HCT116 (cell line): ENCODE measurements around the gene INF2. TPM values are rescaled to one million over a fixed set of nuclear protein-coding genes. Genes with fewer than 3 reads are reported as not detected.

Experiments used
- ATAC-seq: fragments of 200-7000 bp; cut with Tn5 transposase; 2 replicates; pipeline ENCODE4 v1.9.1; 2020; ENCODE audit warnings: mild to moderate bottlenecking, moderate library complexity
- BruUV-seq: library from RNA; stranded (reverse); fragments of 400-500 nt; replicated peaks from 2 replicates; lab custom pipeline; 2021; lab: Mats Ljungman, UMichigan
- CTCF ChIA-PET: fragments of 300-600 bp; sonication (Branson Sonifier 250); formaldehyde crosslinking; loops from one replicate; lab custom pipeline; 2021; ENCODE audit warnings: antibody characterized with exemption; lab: Charles Lee
- POLR2A ChIA-PET: fragments of 300-600, 350-600 bp; sonication (Branson Sonifier 250); formaldehyde crosslinking; loops from one replicate; lab custom pipeline; 2021; ENCODE audit warnings: antibody characterized with exemption; lab: Charles Lee
- RAD21 ChIA-PET, 2 experiments: fragments of 300-600 bp; sonication (Branson Sonifier 250); formaldehyde crosslinking; loops; one replicate each; lab custom pipeline; 2023; ENCODE audit warnings: low total read pairs in 2 of 2; ENCODE audit not compliant: uncharacterized antibody in 2 of 2, unreplicated experiment in 2 of 2, low non-redundant PET in 1 of 2; lab: Charles Lee
- DNase-seq: peaks from one replicate; pipeline ENCODE4 v3.0.0-alpha.2; 2010; ENCODE audit warnings: low read depth, low spot score
- H2AFZ ChIP-seq: fragments of 200-600 bp; shearing (Covaris generic), sonication (generic); 2 replicates; pipeline ENCODE4 v1.6.1; 2017; ENCODE audit warnings: low read depth, mixed run types, mixed read lengths, antibody characterized with exemption, low read length; ENCODE audit not compliant: poor library complexity, severe bottlenecking
- H3K27ac ChIP-seq: 2 replicates; pipeline ENCODE4 v1.5.1; 2012; ENCODE audit warnings: low read depth, low read length
- H3K27me3 ChIP-seq: fragments of 200-600 bp; sonication (generic); 2 replicates; pipeline ENCODE4 v1.6.1; 2016; ENCODE audit warnings: mixed run types, low read length, mixed read lengths; ENCODE audit not compliant: insufficient read depth
- H3K36me3 ChIP-seq, 2 experiments: fragments of 200-500 bp in 1 of 2; fragments of 200-600 bp in 1 of 2; sonication (Bioruptor generic) in 1 of 2; sonication (generic) in 1 of 2; 2 replicates each; pipeline versions ENCODE4 v1.5.1 to v1.6.1; 2014 to 2016; ENCODE audit warnings: low read length in 2 of 2, inconsistent platforms in 1 of 2, mixed read lengths in 1 of 2, mixed run types in 1 of 2; ENCODE audit not compliant: insufficient read depth in 2 of 2, control insufficient read depth in 1 of 2
- H3K4me1 ChIP-seq, 2 experiments: fragments of 200-600 bp in 1 of 2; sonication (generic) in 1 of 2; 2 replicates each; pipeline versions ENCODE4 v1.5.1 to v1.6.1; 2012 to 2017; ENCODE audit warnings: low read length in 2 of 2, inconsistent platforms in 1 of 2, mild to moderate bottlenecking in 1 of 2, mixed read lengths in 1 of 2, mixed run types in 1 of 2, moderate library complexity in 1 of 2; ENCODE audit not compliant: insufficient read depth in 2 of 2, control insufficient read depth in 1 of 2
- H3K4me2 ChIP-seq: fragments of 200-600 bp; sonication (generic); 2 replicates; pipeline ENCODE4 v1.6.1; 2017; ENCODE audit warnings: mixed run types, low read length, mixed read lengths
- H3K4me3 ChIP-seq, 2 experiments: fragments of 200-600 bp in 1 of 2; sonication (generic) in 1 of 2; replicated peaks in 1 of 2; 2 replicates each; pipeline ENCODE4 v1.5.1; 2011 to 2016; ENCODE audit warnings: low read length in 2 of 2, control low read depth in 1 of 2, low read depth in 1 of 2, mild to moderate bottlenecking in 1 of 2, mixed read lengths in 1 of 2, mixed run types in 1 of 2
- H3K79me2 ChIP-seq: fragments of 200-600 bp; sonication (generic); 2 replicates; pipeline ENCODE4 v1.6.1; 2017; ENCODE audit warnings: mild to moderate bottlenecking, mixed run types, low read length, moderate library complexity, mixed read lengths; ENCODE audit not compliant: insufficient read depth
- H3K9ac ChIP-seq: fragments of 200-600 bp; sonication (generic); 2 replicates; pipeline ENCODE4 v1.6.1; 2016; ENCODE audit warnings: low read length, mixed read lengths
- H3K9me2 ChIP-seq: fragments of 200-600 bp; sonication (generic), shearing (Covaris generic); 2 replicates; pipeline ENCODE4 v1.6.1; 2017; ENCODE audit warnings: mixed run types, mild to moderate bottlenecking, moderate library complexity; ENCODE audit not compliant: insufficient read depth
- H3K9me3 ChIP-seq, 2 experiments: fragments of 200-500 bp in 1 of 2; fragments of 200-600 bp in 1 of 2; sonication (Bioruptor generic) in 1 of 2; sonication (generic) in 1 of 2; 2 replicates each; pipeline ENCODE4 v1.6.1; 2014 to 2017; ENCODE audit warnings: low read length in 2 of 2, mixed read lengths in 2 of 2, inconsistent platforms in 1 of 2, low read depth in 1 of 2, mild to moderate bottlenecking in 1 of 2, mixed run types in 1 of 2, moderate library complexity in 1 of 2; ENCODE audit not compliant: control insufficient read depth in 1 of 2, insufficient read depth in 1 of 2
- H4K20me1 ChIP-seq: fragments of 200-600 bp; sonication (generic), shearing (Covaris generic); 2 replicates; pipeline ENCODE4 v1.6.1; 2017; ENCODE audit warnings: mixed run types, mild to moderate bottlenecking, moderate library complexity; ENCODE audit not compliant: insufficient read depth
- ATF3 ChIP-seq: IDR thresholded peaks from 2 replicates; pipeline ENCODE4 v1.6.1; 2012
- CEBPB ChIP-seq: IDR thresholded peaks from 2 replicates; pipeline ENCODE4 v1.6.1; 2012; ENCODE audit warnings: low read depth
- CTCF ChIP-seq, 3 experiments: fragments of 200-600 bp in 1 of 3; sonication (generic) in 1 of 3; IDR thresholded peaks in 2 of 3; conservative IDR thresholded peaks in 1 of 3; 2 replicates each; pipeline ENCODE4 v1.5.1; 2012 to 2017; ENCODE audit warnings: low read depth in 2 of 3, low read length in 2 of 3, antibody characterized with exemption in 1 of 3, borderline replicate concordance in 1 of 3, control low read depth in 1 of 3, mild to moderate bottlenecking in 1 of 3, mixed read lengths in 1 of 3, mixed run types in 1 of 3, moderate library complexity in 1 of 3; ENCODE audit not compliant: insufficient read depth in 1 of 3
- EGR1 ChIP-seq: IDR thresholded peaks from 2 replicates; pipeline ENCODE4 v1.6.1; 2012; ENCODE audit warnings: low read depth
- EZH2 ChIP-seq: fragments of 200-600 bp; sonication (generic); IDR thresholded peaks from 2 replicates; pipeline ENCODE4 v1.6.1; 2017; ENCODE audit warnings: antibody characterized with exemption, mixed run types
- EZH2phosphoT487 ChIP-seq: fragments of 200-600 bp; IDR thresholded peaks from 2 replicates; pipeline ENCODE4 v1.6.1; 2018; ENCODE audit warnings: antibody characterized with exemption, borderline replicate concordance
- FOSL1 ChIP-seq: IDR thresholded peaks from 2 replicates; pipeline ENCODE4 v1.6.1; 2012; ENCODE audit warnings: low read depth
- JUND ChIP-seq: IDR thresholded peaks from 2 replicates; pipeline ENCODE4 v1.6.1; 2012
- POLR2A ChIP-seq: IDR thresholded peaks from 2 replicates; pipeline ENCODE4 v1.7.0; 2011; ENCODE audit warnings: borderline replicate concordance; ENCODE audit not compliant: insufficient read depth, insufficient read length; ENCODE audit errors: extremely low read depth
- POLR2AphosphoS5 ChIP-seq: IDR thresholded peaks from 2 replicates; pipeline ENCODE4 v1.6.1; 2011; ENCODE audit warnings: mild to moderate bottlenecking, low read depth, low read length, moderate library complexity
- RAD21 ChIP-seq: IDR thresholded peaks from 2 replicates; pipeline ENCODE4 v1.6.1; 2012; ENCODE audit warnings: low read depth, mild to moderate bottlenecking
- REST ChIP-seq: IDR thresholded peaks from 2 replicates; pipeline ENCODE4 v1.6.1; 2012; ENCODE audit warnings: low read depth
- SIN3A ChIP-seq: IDR thresholded peaks from 2 replicates; pipeline ENCODE4 v1.6.1; 2012; ENCODE audit warnings: low read depth
- SRF ChIP-seq: IDR thresholded peaks from 2 replicates; pipeline ENCODE4 v1.6.1; 2012; ENCODE audit warnings: low read depth
- TCF7L2 ChIP-seq: IDR thresholded peaks from 2 replicates; pipeline ENCODE4 v1.7.0; 2011; ENCODE audit warnings: borderline replicate concordance, inconsistent platforms; ENCODE audit not compliant: insufficient read depth, insufficient read length; ENCODE audit errors: extremely low read depth
- YY1 ChIP-seq: IDR thresholded peaks from 2 replicates; pipeline ENCODE4 v1.6.1; 2011; ENCODE audit warnings: low read length, low read depth, moderate library complexity, mild to moderate bottlenecking; ENCODE audit not compliant: insufficient replicate concordance; ENCODE audit errors: extremely low read depth
- ZBTB33 ChIP-seq: IDR thresholded peaks from 2 replicates; pipeline ENCODE4 v1.6.1; 2011; ENCODE audit warnings: mild to moderate bottlenecking, low read length, moderate library complexity; ENCODE audit not compliant: insufficient replicate concordance; ENCODE audit errors: extremely low read depth
- ZFX ChIP-seq: fragments of 450-650 bp; IDR thresholded peaks from 2 replicates; pipeline ENCODE4 v1.6.1; 2017
- ZNF274 ChIP-seq: fragments of 200-500 bp; sonication (Bioruptor generic); IDR thresholded peaks from 2 replicates; pipeline ENCODE4 v1.6.1; 2014; ENCODE audit warnings: mild to moderate bottlenecking, low read depth, low read length, inconsistent platforms
- intact Hi-C: fragments of 100-400 bp; cut with micrococcal nuclease; formaldehyde crosslinking; loops from 2 replicates; pipeline ENCODE4 v1.10.0; 2022
- total RNA-seq: library from RNA; stranded (reverse); gene quantifications from one replicate; pipeline ENCODE4 v1.2.1, GENCODE V29; 2021; ENCODE audit not compliant: unreplicated experiment

The INF2 gene
- total RNA-seq, 1 experiment from 2014 or later, result 95.8 TPM

GRCh38 chr14:104722938-104723650 lies 33.7 kb downstream of the INF2 start:
- Histone ChIP-seq H3K36me3 (peaks cover 0 to 8% of the 10 kb centered on the region in 2 experiments; a peak in 1 of 4 replicates), H3K9ac (no peak overlapping the region), H3K27ac (peak overlapping the region; percentile 69; the same call in 1 of the 2 replicates), H3K9me3 (no peaks in the 10 kb centered on the region)
- no TSS peak for BruUV-seq
- no peak for DNase-seq
- TF ChIP-seq SRF (no peak), ZBTB33 (no peak), FOSL1 (no peak), CTCF (IDR thresholded peaks at IDR 0.05 in 2 of 3, conservative IDR thresholded peaks at IDR 0.05 in 1 of 3; ENCODE audit: borderline replicate concordance in 1 of 3, insufficient read depth in 1 of 3, low read depth in 2 of 3, low read length in 2 of 3) (no peak), REST (no peak), POLR2AphosphoS5 (no peak), EZH2phosphoT487 (no peak), ZNF274 (no peak), EZH2 (no peak), JUND (no peak), POLR2A (no peak), ZFX (no peak), CEBPB (no peak), ATF3 (no peak), RAD21 (no peak), SIN3A (no peak), YY1 (no peak), EGR1 (no peak), TCF7L2 (no peak)
- TF ChIP-seq, all 23 proteins: peak for 0
- RAD21 ChIA-PET, result no interaction called here
- Histone ChIP-seq H3K4me1 (peaks cover 13 to 24% of the 10 kb centered on the region in 2 experiments), H2AFZ (no peak overlapping the region), H3K4me2 (peak overlapping the region; percentile 98), H3K27me3 (no peaks in the 10 kb centered on the region), H3K9me2 (no peaks in the 10 kb centered on the region), H3K4me3 (peak overlapping the region in 1 of 2 experiments; percentile 76; a peak in 2 of 4 replicates), H4K20me1 (no peaks in the 10 kb centered on the region), H3K79me2 (no peaks in the 10 kb centered on the region)
- CTCF ChIA-PET, result interaction anchor here (1.6 kb wide), 1 partner anchor 14 kb away, joined by 5 read pairs; no protein-coding TSS in a partner anchor
- intact Hi-C loops, result no loop called here
- POLR2A ChIA-PET, result no interaction called here
- ATAC-seq, result peak; percentile 10
